Measurements from ENCODE around the gene VASN.

GRCh38 chr16:4402439-4403132, 30.9 kb downstream of the VASN start:
- TF ChIP-seq GATA2 (IDR thresholded peaks at IDR 0.05; ENCODE audit: low read depth, low read length) (no peak), GATA3 (IDR thresholded peaks at IDR 0.05; ENCODE audit: low read depth, low read length) (no peak)
